HepG2 (cell line): ENCODE measurements around the gene NUP133. TPM values are rescaled to one million over a fixed set of nuclear protein-coding genes. Genes with fewer than 3 reads are reported as not detected.

ENCODE experiments used
- ATAC-seq: fragments of 200-7000 bp; cut with Tn5 transposase; 3 replicates; pipeline ENCODE4 v1.9.1; 2020; ENCODE audit warnings: mild to moderate bottlenecking, moderate library complexity
- BruUV-seq: library from RNA; stranded (reverse); fragments of 400-500 nt; replicated peaks from 2 replicates; lab custom pipeline; 2021; lab: Mats Ljungman, UMichigan
- CTCF ChIA-PET: fragments of 300-600 bp; formaldehyde crosslinking; extraction: SDS; loops from one replicate; lab custom pipeline; 2021; ENCODE audit warnings: low total read pairs, inconsistent platforms, low intra/inter-chr PET ratio; lab: Yijun Ruan, JAX
- POLR2A ChIA-PET: fragments of 350-600 bp; sonication (Branson Sonifier 250); formaldehyde crosslinking; loops from one replicate; lab custom pipeline; 2020; ENCODE audit warnings: antibody characterized with exemption, inconsistent platforms; lab: Yijun Ruan, JAX
- DNase-seq: peaks from one replicate; pipeline ENCODE4 v3.0.0-alpha.2; 2015; ENCODE audit warnings: low spot score
- FAIRE-seq: peaks from 3 replicates; lab custom pipeline; 2011; peaks lifted over from hg19 to GRCh38; lab: Jason Lieb, UNC
- H2AFZ ChIP-seq: one replicate; pipeline ENCODE4 v1.6.1; 2011; ENCODE audit warnings: low read length, inconsistent platforms
- H3K27ac ChIP-seq: fragments of 300-600 bp; 3 replicates; pipeline ENCODE4 v1.8.0; 2011; ENCODE audit warnings: mixed run types, mild to moderate bottlenecking, mixed read lengths, low read length, inconsistent platforms; ENCODE audit not compliant: insufficient read depth; ENCODE audit errors: extremely low read length
- H3K27me3 ChIP-seq, 2 experiments: fragments of 200-600 bp in 1 of 2; 2 replicates in 1 of 2; 3 replicates in 1 of 2; pipeline versions ENCODE4 v1.6.0 to v1.8.0; 2011; ENCODE audit warnings: low read length in 2 of 2, mild to moderate bottlenecking in 2 of 2, moderate library complexity in 2 of 2, inconsistent platforms in 1 of 2; ENCODE audit not compliant: insufficient read depth in 2 of 2, control insufficient read depth in 1 of 2
- H3K36me3 ChIP-seq, 2 experiments: fragments of 200-600 bp in 1 of 2; replicated peaks in 1 of 2; 2 replicates in 1 of 2; 3 replicates in 1 of 2; pipeline versions ENCODE4 v1.5.1 to v1.8.0; 2011; ENCODE audit warnings: low read length in 2 of 2, inconsistent platforms in 1 of 2; ENCODE audit not compliant: insufficient read depth in 2 of 2, control insufficient read depth in 1 of 2
- H3K4me1 ChIP-seq: 2 replicates; pipeline ENCODE4 v1.5.1; 2012; ENCODE audit warnings: low read length, inconsistent platforms; ENCODE audit not compliant: insufficient read depth
- H3K4me2 ChIP-seq: 2 replicates; pipeline ENCODE4 v1.6.0; 2011; ENCODE audit warnings: low read depth, low read length, inconsistent platforms
- H3K4me3 ChIP-seq, 3 experiments: fragments of 200-600 bp in 1 of 3; sonication (generic), shearing (Covaris generic) in 1 of 3; replicated peaks in 1 of 3; 2 replicates each; pipeline ENCODE4 v1.5.1; 2011 to 2016; ENCODE audit warnings: low read length in 3 of 3, inconsistent platforms in 2 of 3, low read depth in 2 of 3, mild to moderate bottlenecking in 2 of 3, control low read depth in 1 of 3, mixed read lengths in 1 of 3; ENCODE audit not compliant: insufficient read depth in 1 of 3
- H3K79me2 ChIP-seq: one replicate; pipeline ENCODE4 v1.6.1; 2011; ENCODE audit warnings: low read length, inconsistent platforms; ENCODE audit not compliant: insufficient read depth
- H3K9ac ChIP-seq: 2 replicates; pipeline ENCODE4 v1.6.0; 2011; ENCODE audit warnings: mild to moderate bottlenecking, low read depth, low read length, inconsistent platforms; ENCODE audit not compliant: insufficient read depth
- H3K9me3 ChIP-seq: 2 replicates; pipeline ENCODE4 v1.5.1; 2012; ENCODE audit warnings: mild to moderate bottlenecking, low read length
- H4K20me1 ChIP-seq: 2 replicates; pipeline ENCODE4 v1.6.0; 2011; ENCODE audit warnings: inconsistent platforms, mild to moderate bottlenecking, low read length, moderate library complexity; ENCODE audit not compliant: insufficient read depth
- ATF7-NPFF ChIP-seq: sonication (generic); formaldehyde crosslinking; IDR thresholded peaks from 2 replicates; pipeline ENCODE4 v1.8.1; 2023; ENCODE audit warnings: mild to moderate bottlenecking, low read depth, missing genetic modification reagents, moderate library complexity
- ETV6 ChIP-seq: sonication (generic); formaldehyde crosslinking; conservative IDR thresholded peaks from 2 replicates; pipeline ENCODE4 v1.4.0; 2020; ENCODE audit warnings: missing genetic modification reagents
- FIP1L1 ChIP-seq: fragments of 200-400 bp; formaldehyde crosslinking; IDR thresholded peaks from 2 replicates; pipeline ENCODE4 v1.6.1; 2018; ENCODE audit warnings: low read depth, mild to moderate bottlenecking, low read length, moderate library complexity, borderline replicate concordance; ENCODE audit not compliant: insufficient read depth
- HNRNPUL1 ChIP-seq: fragments of 200-400 bp; formaldehyde crosslinking; IDR thresholded peaks from 2 replicates; pipeline ENCODE4 v1.6.1; 2017; ENCODE audit warnings: low read depth, mild to moderate bottlenecking, low read length, moderate library complexity
- JUNB ChIP-seq: sonication (generic); formaldehyde crosslinking; IDR thresholded peaks from 2 replicates; pipeline ENCODE4 v1.8.0; 2022; ENCODE audit warnings: missing genetic modification reagents, mild to moderate bottlenecking, borderline replicate concordance
- MAFG ChIP-seq: sonication (generic); formaldehyde crosslinking; IDR thresholded peaks from 2 replicates; pipeline ENCODE4 v1.5.1; 2020; ENCODE audit warnings: mild to moderate bottlenecking, missing genetic modification reagents
- NBN ChIP-seq: fragments of 450-650 bp; conservative IDR thresholded peaks from 2 replicates; pipeline ENCODE4 v1.6.1; 2017
- REL ChIP-seq: sonication (generic); formaldehyde crosslinking; conservative IDR thresholded peaks from 2 replicates; pipeline ENCODE4 v1.8.0; 2022; ENCODE audit warnings: mild to moderate bottlenecking, missing genetic modification reagents, moderate library complexity
- SRF ChIP-seq: IDR thresholded peaks from 2 replicates; pipeline ENCODE4 v1.6.1; 2011; ENCODE audit warnings: mild to moderate bottlenecking, low read depth, low read length, moderate library complexity
- ZFP62 ChIP-seq: sonication (generic); formaldehyde crosslinking; IDR thresholded peaks from 2 replicates; pipeline ENCODE4 v1.4.0; 2020; ENCODE audit warnings: missing genetic modification reagents
- ZNF33A ChIP-seq: sonication (generic); formaldehyde crosslinking; IDR thresholded peaks from 2 replicates; pipeline ENCODE4 v1.5.1; 2020; ENCODE audit warnings: missing genetic modification reagents, mild to moderate bottlenecking, moderate library complexity, borderline replicate concordance
- ZNF431 ChIP-seq: sonication (generic); formaldehyde crosslinking; IDR thresholded peaks from 2 replicates; pipeline ENCODE4 v1.9.0; 2022; ENCODE audit warnings: missing genetic modification reagents, low read depth, mild to moderate bottlenecking, borderline replicate concordance
- ZNF547 ChIP-seq: sonication (generic); formaldehyde crosslinking; IDR thresholded peaks from 2 replicates; pipeline ENCODE4 v1.5.1; 2020; ENCODE audit warnings: mild to moderate bottlenecking, missing genetic modification reagents
- ZNF567 ChIP-seq: sonication (generic); formaldehyde crosslinking; IDR thresholded peaks from 2 replicates; pipeline ENCODE4 v1.8.1; 2023; ENCODE audit warnings: mild to moderate bottlenecking, missing genetic modification reagents, borderline replicate concordance
- ZNF777 ChIP-seq: sonication (generic); formaldehyde crosslinking; IDR thresholded peaks from 2 replicates; pipeline ENCODE4 v1.4.0; 2020; ENCODE audit warnings: missing genetic modification reagents
- ZNF879 ChIP-seq: sonication (generic); formaldehyde crosslinking; IDR thresholded peaks from 2 replicates; pipeline ENCODE4 v1.8.1; 2023; ENCODE audit warnings: missing genetic modification reagents
- WGBS: methylation state at CpG from one replicate; pipeline ENCODE4 v1.1.6; 2017; ENCODE audit warnings: low lambda C conversion rate; 5-methylcytosine and 5-hydroxymethylcytosine counted together
- in situ Hi-C: cut with HindIII; loops from 2 replicates; pipeline ENCODE4 v1.10.0; 2017; ENCODE audit warnings: low pct_unique_long_range_greater_than_20kb; ENCODE audit not compliant: extremely low pct_ligation_motif_present
- intact Hi-C: fragments of 100-400 bp; cut with micrococcal nuclease; formaldehyde crosslinking; loops from one replicate; pipeline ENCODE4 v1.10.0; 2022; ENCODE audit not compliant: unreplicated experiment
- polyA plus RNA-seq, 8 experiments: library from polyadenylated mRNA; depleted of rRNA in 3 of 8; stranded (reverse) in 7 of 8; unstranded in 1 of 8; fragments of >200 nt; fragmentation: Illumina TruSeq in 4 of 8; extraction: Trizol in 4 of 8; gene quantifications; 2 replicates each; pipeline versions ENCODE4 v1.2.1 to v1.2.3, GENCODE V29; 2011 to 2016; ENCODE audit warnings: low read depth in 4 of 8, missing spikeins in 1 of 8, mixed read lengths in 1 of 8; ENCODE audit not compliant: insufficient read depth in 1 of 8
- total RNA-seq, 5 experiments: library from RNA; depleted of rRNA; stranded (reverse); fragments of >200 nt; fragmentation: Illumina TruSeq; extraction: Trizol; gene quantifications; 2 replicates each; pipeline ENCODE4 v1.2.3, GENCODE V29; 2016; ENCODE audit warnings: low read depth in 1 of 5
- TF ChIP-seq, protein P1 (sequence below): sonication (generic); formaldehyde crosslinking; IDR thresholded peaks from 2 replicates; pipeline ENCODE4 v1.4.0; 2020; ENCODE audit warnings: missing genetic modification reagents
- TF ChIP-seq, protein P2 (sequence below): sonication (generic); formaldehyde crosslinking; IDR thresholded peaks from 2 replicates; pipeline ENCODE4 v1.4.0; 2020; ENCODE audit warnings: missing genetic modification reagents, low read depth, mild to moderate bottlenecking, borderline replicate concordance

The NUP133 gene
- total and polyA plus RNA-seq, 2 of the 13 experiments (the other 11 are each of a cell fraction or from before 2014, with no cell fraction given): 17.7 to 45.6 TPM

DNA sequence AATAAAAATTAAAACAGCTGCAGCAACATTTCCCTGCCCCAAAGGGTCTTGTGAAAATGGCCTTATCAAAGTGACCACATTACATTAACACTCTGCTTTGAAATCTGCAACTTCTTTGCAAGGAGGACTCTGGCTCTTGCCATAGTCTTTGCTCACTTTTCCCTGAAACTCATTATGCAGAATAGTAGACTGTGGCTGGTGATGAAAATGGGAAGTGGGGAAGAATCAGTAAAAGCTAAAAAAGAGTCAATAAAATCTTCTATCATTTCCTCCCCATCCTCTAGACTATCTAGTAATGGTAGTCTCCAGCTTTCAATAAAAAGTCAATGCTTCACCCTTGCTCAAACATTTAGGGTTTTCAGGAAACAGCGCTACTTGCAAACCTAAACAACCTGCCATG lies 18.6 kb upstream of the NUP133 start:
- ChIA-PET POLR2A (no interaction called here), CTCF (no interaction called here)
- Histone ChIP-seq H3K4me1 (no peaks in the 10 kb centered on the region), H3K4me3 (no peak overlapping the region), H4K20me1 (no peaks in the 10 kb centered on the region), H2AFZ (no peak overlapping the region), H3K79me2 (no peaks in the 10 kb centered on the region), H3K36me3 (peaks cover 12 to 69% of the 10 kb centered on the region in 2 experiments; a peak in 4 of 5 replicates), H3K9me3 (no peaks in the 10 kb centered on the region), H3K27me3 (no peaks in the 10 kb centered on the region), H3K9ac (no peak overlapping the region), H3K4me2 (no peak overlapping the region), H3K27ac (no peak overlapping the region)
- 100% methylated on average over 1 of the region's 1 CpG for WGBS
- DNase-seq: no peak
- no TSS peak for BruUV-seq
- TF ChIP-seq ZNF567 (CRISPR knock-in tag): no peak
- in situ Hi-C loops (no loop called here), intact Hi-C loops (no loop called here)
- ATAC-seq: no peak
- no peak for FAIRE-seq

DNA sequence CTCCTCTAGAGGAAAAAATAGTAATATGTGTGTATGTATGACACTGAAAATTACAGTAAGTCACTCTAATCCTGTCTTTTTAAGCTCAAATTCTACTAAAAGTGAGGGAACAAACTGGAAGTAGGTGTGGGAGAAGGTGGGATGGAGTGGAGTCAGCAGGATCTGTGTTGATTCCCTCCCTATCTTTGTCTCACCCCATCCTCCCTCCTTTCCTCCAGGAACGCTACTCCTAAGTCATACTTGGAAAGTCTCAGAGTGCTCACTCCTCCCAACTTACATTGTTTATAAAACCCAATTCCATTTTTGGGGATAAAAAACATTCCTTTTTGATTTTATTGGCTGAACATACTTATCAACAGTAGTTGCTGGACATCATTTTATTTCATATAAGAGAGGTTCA lies 14.9 kb upstream of the NUP133 start:
- intact Hi-C loops (no loop called here), in situ Hi-C loops (no loop called here)
- DNase-seq (no peak), ATAC-seq (no peak), FAIRE-seq (no peak)
- no peak overlapping the region for H3K4me3 ChIP-seq
- WGBS: 97% methylated on average over 1 of the region's 1 CpG
- no peaks in the 10 kb centered on the region for H4K20me1 ChIP-seq
- ChIA-PET POLR2A (no interaction called here), CTCF (no interaction called here)
- H3K36me3 ChIP-seq: peaks cover 7 to 65% of the 10 kb centered on the region in 2 experiments
- no peaks in the 10 kb centered on the region for H3K9me3 ChIP-seq
- H3K4me1 ChIP-seq: no peaks in the 10 kb centered on the region
- no peak overlapping the region for H2AFZ ChIP-seq
- no TSS peak for BruUV-seq
- no peak for TF ChIP-seq FIP1L1
- TF ChIP-seq, protein P1, sequence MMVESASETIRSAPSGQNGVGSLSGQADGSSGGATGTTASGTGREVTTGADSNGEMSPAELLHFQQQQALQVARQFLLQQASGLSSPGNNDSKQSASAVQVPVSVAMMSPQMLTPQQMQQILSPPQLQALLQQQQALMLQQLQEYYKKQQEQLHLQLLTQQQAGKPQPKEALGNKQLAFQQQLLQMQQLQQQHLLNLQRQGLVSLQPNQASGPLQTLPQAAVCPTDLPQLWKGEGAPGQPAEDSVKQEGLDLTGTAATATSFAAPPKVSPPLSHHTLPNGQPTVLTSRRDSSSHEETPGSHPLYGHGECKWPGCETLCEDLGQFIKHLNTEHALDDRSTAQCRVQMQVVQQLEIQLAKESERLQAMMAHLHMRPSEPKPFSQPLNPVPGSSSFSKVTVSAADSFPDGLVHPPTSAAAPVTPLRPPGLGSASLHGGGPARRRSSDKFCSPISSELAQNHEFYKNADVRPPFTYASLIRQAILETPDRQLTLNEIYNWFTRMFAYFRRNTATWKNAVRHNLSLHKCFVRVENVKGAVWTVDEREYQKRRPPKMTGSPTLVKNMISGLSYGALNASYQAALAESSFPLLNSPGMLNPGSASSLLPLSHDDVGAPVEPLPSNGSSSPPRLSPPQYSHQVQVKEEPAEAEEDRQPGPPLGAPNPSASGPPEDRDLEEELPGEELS (CRISPR knock-in tag): no peak
- no peak for TF ChIP-seq HNRNPUL1
- no peak for TF ChIP-seq SRF
- TF ChIP-seq, protein P2, sequence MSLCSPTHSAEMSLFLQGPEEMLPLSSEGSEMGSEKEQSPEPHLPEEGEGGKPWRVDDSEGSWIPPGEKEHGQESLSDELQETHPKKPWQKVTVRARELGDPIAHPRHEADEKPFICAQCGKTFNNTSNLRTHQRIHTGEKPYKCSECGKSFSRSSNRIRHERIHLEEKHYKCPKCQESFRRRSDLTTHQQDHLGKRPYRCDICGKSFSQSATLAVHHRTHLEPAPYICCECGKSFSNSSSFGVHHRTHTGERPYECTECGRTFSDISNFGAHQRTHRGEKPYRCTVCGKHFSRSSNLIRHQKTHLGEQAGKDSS: no peak
- no peak for TF ChIP-seq JUNB (CRISPR knock-in tag)
- TF ChIP-seq ETV6 (CRISPR knock-in tag): no peak
- TF ChIP-seq REL (CRISPR knock-in tag): no peak
- TF ChIP-seq ZNF879 (CRISPR knock-in tag): no peak
- no peak for TF ChIP-seq ZNF431 (CRISPR knock-in tag)
- TF ChIP-seq ZFP62 (CRISPR knock-in tag): no peak
- no peak for TF ChIP-seq ZNF547 (CRISPR knock-in tag)
- no peak for TF ChIP-seq ZNF33A
- TF ChIP-seq MAFG (CRISPR knock-in tag): no peak
- no peak for TF ChIP-seq ZNF777 (CRISPR knock-in tag)
- TF ChIP-seq NBN: no peak
- no peak for TF ChIP-seq ATF7-NPFF (CRISPR knock-in tag)
- H3K4me2 ChIP-seq: no peak overlapping the region
- no peaks in the 10 kb centered on the region for H3K27me3 ChIP-seq
- no peak overlapping the region for H3K9ac ChIP-seq
- no peak overlapping the region for H3K27ac ChIP-seq
- no peaks in the 10 kb centered on the region for H3K79me2 ChIP-seq
